Right kidney (tissue), 1 donor: Measurements from ENCODE around the gene DOCK9.

Experiments used
- DNase-seq: peaks from one replicate; pipeline ENCODE4 v3.0.0-alpha.2; 2016

The DOCK9 gene

DNA sequence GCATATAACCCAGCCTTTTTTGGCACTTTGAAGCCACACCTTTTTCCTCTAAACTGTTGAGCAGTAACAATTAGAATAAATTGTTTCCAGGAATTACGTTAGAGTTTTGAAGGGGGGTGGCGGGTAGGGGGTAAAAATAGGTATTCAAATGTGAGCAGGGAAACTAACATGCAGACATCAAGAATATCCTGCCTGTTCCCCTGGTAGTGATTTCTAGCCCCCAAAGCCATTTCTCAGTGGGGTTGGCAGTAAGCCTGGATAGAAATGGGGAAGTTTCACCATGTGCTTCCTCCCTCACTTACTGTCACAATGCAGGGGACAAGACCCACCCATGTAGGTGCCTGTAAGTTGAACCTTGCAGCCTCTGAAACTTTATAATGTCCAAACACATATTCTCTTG lies 3.8 kb downstream of the DOCK9 start:
- DNase-seq, result no peak

DNA sequence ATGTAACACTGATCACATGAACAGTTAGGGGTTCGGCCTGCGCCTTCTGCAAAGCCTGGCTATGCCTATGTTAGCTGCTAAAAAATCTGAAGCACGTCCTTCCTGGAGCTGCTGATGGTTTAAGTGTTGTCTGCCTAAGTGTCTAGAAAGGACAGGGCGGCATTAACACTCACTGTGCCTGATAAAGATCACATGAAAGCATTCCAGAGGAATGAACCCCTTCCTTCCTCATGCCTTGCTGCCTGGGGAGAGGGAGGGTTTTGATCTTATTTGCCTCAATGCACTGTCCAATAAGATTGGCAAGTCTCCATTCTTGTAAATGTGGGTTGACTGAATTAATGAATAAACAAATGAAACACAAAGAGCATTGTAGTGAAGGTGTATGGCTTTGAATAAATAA lies 5.2 kb downstream of the DOCK9 start:
- no peak for DNase-seq

DNA sequence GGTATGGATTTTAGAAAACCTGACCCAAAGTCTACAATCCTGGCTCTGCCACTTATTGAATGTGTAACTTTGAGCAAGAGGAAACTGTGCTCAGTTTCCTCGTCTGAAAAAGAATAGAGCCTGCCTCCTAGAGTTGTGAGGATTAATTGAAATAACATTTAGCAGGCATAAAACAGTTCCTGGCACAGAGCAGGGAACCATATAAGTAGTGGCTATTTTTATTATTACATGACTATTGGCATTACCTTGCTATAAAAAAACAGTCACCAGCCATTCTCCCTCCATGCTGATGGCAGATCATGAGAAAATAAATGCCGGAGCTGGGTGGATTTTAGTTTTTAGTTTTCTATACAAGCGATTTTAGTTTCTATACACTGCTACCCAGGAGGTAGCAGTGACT lies 5.8 kb downstream of the DOCK9 start:
- no peak for DNase-seq

DNA sequence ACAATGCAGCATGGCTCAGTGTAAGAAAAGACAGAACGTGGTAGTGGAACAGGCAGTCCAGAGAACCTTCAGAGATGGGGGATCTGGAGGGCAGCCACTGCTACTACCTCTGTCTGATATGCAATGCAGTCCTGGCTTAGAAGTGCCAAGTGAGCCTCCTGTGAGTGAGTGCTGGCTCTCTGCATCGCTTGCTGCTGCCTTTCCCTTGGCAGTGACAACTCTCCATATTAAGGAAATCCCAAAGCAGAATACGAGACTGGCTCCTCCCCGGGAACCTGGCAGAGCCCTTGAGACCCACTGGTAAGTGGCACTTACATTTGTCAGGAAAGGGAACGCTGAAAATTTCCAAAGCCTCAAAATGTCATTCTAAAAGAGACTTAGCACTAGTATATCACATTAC lies 7.5 kb downstream of the DOCK9 start:
- no peak for DNase-seq

DNA sequence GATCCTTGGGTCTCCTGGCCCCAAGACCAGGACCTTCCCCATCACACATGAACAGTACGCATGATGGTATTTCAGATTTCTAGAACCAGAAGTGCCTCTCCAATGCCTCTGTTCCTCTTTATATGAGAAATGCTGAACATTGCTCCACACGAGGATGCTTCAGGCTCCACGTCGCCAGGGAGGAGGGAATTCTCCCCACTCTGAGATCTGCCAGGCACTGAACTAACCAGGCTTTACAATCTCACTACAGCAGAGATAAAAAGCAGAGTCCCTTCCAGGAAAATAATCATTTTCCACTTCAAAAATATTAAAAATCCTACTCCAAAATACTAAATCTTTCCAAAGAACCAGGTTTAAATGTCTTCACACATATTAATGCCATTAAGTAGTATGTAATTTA lies 10.4 kb downstream of the DOCK9 start:
- no peak for DNase-seq

DNA sequence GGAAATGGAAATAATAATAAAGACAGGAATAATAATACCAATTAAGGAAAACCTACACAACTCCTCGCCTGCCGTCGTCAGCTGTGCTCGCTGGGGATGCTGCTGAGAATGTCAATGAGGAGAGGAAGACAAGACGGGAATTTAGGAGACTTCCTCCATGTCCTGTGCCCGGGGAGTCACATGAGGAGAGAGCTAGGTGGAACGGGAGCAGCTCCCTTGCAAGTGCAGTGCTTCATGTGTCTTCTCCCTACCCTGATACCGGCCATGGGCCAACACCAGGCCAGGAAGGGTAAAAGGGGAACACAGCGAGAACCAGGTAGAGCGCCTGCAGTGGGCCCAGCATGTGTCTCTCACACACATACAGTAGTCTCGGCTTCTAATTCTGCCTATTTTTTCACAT lies 11.8 kb downstream of the DOCK9 start:
- DNase-seq, result no peak

DNA sequence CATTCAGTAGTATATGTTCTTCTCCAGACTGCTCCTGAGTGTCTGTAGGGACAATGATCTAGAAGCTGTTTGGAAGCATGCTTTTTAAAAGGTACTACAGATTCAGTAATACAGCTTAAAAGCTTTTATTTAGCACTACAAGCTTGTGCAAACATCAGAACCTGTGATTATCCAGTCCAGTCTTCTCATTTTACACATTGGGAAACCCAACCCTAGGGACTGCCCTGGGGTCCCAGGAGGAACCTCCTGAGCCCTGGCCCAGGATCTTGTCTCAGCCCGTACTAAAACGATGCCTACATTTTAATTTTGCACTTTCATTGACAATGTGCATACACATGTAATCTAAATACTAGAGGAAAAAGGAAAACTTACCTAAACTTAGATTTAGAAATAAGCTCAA lies 12.5 kb downstream of the DOCK9 start:
- DNase-seq, result no peak

DNA sequence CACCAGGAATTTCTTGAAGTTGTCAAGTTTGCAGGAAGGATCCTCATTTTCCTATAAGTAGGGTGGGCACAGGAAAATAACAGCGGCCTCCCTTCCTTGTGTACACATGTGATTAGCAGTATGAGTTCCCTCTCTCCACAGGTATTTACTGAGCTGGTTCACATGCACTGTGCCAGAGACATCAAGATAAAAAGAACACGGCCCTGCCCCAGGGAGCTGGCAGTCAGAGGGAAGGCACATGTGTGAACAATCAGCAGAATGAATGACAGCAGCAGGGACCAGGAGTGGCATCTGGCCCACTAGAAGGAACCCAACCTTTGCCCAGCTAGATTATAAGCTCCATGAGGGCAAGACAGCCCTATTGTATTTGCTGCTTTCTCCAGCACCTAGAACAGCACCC lies 13.9 kb downstream of the DOCK9 start:
- DNase-seq, result no peak

DNA sequence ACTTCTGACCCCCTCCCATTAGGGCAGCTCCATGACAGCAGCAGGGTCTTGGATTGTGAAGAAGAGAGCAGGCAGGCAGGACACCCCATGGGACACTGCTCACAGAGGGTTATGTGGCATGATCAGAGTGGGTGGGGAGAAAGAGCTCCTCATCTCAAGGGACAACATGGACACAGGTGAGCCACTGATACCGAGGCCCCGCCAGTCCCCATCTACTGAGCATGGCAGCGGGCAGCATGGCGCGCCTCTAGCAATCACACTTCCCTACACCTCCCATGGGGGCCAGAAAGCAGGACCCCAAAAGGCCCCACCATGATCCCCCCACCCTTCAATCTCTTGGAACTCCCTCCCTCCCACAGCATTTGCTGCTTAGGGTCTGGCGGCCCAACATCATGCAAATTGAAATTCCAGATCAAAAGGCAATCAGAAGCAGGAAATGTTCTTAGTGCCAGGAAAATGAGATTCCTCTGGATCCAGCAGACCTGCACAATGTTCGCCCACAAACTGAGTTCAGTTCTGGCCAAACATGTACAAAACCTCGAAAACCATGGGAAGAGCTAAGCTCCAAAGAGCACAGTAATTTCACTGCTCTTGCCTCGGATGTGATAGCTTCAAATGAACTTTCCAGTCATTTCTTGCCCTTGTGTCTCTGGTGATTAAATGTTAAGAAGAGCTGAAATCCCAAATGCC lies 14.8 kb downstream of the DOCK9 start:
- no peak for DNase-seq

DNA sequence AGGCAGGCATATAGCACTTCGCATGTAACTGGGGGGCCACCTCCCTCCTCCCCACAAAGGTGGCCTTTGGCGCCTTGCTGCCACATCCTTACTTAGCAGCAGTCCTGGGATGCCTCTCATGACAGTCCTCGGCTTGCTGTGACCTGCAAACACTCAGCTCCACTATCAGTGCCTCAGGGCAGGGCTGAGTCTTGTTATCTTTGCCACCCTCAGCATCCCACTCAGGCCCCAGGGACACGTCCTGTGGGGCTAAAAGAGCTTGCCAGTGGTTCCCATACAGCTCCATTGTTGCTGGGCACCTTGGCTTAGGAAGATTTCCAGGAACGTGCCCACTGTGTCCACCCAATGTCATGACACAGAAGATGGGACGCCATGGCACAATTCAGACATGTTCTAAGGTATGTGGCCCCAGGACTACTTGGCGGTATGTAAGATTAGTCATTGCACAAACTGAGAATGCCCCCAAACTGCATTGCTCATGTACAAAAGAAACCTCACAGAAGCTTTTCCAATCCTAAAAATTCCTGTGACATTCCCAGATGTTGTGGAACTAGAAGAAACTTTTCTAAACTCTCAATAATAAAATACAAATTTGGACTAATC lies 16.3 kb downstream of the DOCK9 start:
- no peak for DNase-seq

DNA sequence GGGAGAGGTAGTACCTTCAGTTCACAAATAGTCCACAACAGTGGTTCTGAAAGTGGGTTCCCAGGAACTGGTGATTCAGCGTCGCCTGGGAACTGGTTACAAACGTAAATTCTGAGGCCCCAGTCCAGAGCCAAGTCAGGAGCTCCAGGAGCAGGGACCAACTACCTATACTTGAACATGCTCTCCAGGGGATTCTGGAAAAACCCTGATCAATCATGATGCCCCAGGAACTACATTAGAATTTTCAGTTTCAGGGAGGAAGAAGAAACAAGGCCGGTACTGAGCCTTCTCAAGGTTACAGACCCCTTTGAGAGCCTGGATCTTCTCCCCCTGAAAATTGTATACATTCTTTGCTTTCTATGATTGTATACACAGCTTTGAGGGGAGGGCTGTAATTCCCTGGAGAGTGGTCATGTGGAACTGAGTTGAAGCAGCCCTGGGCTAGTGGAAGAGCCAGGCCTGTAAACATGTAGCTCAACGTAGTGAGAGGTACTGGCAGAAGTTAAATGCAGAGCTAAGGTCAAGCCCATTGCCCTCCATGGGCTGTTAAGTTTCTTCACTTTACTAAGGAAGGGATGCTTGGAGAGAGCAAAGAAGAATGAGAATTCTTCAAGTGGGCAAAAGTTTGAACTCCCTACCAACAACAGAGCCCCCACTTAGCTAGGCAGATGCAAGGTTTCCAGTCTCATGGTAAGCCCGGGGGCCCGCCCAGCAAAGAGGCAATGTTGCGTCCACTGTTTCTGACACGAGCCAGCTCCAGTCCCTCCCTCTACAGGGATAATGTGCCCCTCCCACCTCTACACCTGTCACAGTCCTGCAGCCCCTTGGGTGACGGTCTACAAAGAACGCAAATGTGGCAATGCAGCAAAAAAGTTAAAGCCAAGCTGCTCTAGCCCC lies 17.0 kb downstream of the DOCK9 start:
- DNase-seq, result no peak

DNA sequence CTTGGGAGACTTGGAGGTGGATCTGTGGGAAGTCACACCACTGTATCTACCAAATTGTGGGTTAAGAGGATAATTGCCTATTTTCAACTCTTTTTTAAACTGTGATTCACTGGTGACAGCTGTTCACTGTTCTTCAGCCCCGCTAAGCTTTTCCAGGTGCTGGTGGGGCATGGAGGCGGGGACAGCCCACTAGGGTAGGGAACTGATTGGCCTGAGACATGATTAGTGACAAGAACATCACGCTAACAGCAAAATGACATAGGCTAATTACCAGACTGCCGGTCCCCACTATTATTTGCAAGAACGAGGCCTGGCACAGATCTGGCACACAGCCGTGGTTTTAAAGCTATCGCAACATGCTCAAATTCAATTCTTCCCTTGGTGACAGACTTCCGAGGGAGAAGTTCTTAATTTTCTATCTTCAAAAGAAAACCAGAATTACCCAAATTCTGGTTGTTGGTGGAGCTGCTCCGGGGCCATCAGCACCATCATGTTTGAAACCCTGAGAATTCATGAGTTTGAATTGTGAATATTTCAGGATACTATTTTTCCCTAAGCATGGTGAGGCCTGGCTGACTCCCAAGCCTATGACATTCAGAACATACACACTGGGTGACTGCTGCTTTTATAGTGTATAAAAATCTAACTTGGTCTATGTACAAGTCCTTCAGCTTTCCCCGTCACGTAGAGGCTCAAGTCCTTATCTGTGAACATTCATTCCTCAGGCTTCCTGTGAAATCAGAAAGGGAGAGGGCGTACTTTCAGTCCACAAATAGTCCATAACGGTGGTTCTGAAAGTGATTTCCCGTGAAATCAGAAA lies 17.9 kb downstream of the DOCK9 start:
- no peak for DNase-seq

DNA sequence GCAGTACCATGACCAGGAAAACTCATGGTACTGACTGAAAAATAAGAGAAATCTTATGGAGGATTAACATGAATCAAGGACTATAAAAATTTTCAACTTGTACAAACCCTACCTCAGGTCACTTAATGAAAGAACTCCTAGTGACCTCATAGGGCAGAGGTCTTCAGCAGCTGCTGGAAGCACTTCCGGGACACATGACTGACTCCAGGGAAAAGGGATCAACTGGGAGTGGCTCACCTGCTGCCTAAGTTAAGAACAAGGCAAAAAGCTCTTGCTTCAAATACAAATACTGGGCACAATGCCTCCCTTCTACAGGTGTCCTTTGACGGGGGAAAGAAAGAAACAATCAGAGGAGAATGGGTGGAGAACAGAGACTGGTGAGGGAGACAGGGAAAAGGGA lies 18.6 kb downstream of the DOCK9 start:
- DNase-seq, result no peak

DNA sequence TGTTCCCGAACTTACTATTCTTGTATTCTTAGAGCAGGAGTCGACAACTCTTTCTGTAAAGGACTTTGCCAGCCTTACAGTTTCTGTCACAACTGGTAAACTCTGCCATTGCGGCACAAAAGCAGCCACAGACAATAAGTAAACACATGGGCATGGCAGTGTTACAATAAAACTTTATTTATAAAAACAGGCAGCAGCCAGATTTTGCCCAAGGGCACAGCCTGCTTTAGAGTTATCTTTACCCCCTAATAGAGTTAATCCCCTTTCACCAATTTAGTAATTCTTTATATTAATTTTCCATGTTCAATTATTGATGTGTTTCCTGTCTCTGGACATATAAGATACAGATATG lies 19.4 kb downstream of the DOCK9 start:
- no peak for DNase-seq

DNA sequence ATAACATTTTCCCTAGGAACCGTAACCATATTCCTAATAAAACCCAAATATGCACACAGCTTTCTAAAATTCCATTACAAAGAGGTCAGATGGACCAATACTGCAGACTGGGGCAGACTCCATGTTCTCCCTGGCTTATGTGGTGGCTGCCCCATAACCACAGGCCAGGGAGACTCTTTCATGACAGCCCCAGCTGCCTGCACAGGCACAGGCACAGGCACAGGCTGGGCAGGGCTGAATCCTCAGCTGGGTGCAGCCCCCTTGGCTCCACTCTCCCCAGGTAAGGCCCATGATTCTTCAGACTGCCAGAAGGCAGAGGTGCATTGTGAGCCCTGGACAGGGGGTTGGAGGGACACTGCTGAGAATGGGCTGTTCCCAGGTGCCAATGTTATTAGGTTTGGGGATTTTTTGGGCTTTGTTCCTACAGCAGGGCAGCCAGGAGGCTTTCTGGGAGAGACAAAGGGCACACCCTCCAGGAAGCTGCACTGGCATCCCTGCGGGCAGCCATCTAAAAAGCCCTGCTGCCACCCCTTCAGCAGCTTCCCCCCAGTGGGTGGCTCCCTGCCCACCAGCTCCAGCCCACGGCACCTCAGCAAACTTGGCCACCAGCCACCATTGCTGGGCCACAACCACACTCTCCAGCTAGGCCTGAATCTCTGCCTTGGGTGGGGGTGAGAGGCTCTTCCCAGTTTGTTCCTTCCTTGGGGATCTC lies 20.0 kb downstream of the DOCK9 start:
- no peak for DNase-seq

DNA sequence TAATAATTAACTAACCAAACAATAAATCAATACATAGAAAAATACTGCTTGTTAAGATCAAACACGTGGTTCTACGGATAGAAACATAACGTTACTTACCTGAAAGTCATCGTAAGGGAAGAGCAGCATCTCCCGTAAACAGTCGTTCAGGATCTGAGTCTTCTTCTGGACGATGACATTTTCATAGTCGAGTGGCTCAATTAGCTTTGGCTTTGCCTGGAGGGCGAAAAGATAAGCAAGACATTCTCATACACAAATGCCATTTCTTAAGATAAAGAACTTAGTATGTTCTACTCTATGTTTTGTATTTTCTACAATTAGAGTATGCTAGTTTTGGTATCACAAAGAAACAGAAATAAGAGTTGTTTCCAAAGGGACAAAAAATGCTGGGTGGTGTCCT lies 22.5 kb downstream of the DOCK9 start:
- no peak for DNase-seq

DNA sequence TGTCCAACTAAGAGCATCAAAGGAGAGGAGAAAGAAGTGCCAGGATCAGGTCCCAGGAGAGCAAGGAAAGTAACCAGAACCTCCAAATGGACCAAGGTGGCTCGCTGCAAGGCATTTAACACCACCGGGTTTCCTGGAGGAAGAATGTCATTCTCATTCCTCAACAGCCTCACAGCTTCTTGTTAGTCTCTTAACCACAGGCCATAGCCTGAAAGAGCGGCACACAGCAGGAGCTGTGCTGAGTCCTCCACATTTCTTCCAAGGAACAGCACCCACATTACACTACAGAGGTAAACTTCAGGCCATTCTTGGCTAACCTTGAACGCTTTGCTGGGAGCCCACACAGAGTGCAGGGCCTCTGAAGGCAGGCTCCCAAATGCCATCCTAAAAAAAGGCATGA lies 23.6 kb downstream of the DOCK9 start:
- DNase-seq, result no peak

DNA sequence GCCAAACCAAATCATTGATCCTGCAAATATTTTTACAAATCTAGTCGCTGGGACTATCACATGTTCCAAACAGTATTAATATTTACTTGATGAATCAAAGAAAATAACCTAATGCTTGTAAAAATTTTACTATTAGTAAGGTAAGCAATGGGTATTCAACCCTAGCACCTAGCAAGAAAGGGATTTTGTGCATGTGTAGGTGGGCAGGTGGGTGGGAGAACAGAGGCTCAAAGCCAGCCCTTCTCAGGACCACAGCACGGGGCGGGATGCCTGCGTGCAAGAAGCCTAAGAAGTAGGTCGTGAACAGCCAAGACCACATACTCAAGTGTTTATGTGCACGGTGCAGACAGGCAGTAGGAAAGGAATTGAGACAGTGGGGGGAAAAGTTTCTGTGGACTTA lies 26.6 kb downstream of the DOCK9 start:
- no peak for DNase-seq

DNA sequence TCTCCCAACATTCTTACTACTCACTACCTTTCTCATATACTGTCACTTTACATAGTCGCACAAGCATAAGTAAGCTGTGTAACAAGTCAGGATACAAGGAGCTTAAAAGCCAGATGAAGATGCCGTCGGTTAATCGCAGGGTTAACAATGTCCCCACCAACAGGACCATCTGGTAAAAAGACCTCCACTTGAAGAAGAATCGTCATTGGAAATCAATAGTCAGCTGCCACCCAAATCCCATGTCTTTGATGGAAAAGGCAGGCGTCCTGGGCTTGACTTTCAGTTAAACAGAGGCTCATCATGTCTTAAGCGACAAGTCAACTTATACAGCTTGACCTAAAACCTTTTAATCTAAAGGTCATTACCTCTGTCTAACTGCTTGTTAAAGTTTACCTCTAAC lies 27.2 kb downstream of the DOCK9 start:
- DNase-seq, result no peak

DNA sequence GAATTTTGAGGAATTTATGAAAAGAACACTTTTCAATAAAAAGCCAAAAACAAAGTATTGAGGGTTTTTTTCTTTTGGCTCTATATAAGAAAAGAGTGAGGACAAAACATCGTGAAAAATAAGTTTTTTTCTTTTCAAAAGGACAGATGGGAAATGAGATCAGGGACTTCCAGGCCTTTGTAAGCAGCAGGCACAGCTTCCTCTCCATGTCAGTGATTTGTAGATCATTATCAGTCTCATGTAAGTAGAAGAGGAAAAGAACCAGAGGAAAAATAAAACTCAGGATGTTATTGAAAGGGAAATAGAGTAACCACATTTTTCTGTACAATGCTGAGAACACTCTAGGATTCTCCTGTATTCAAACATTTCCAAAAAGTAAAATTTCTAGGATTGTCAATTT lies 29.9 kb downstream of the DOCK9 start:
- no peak for DNase-seq

DNA sequence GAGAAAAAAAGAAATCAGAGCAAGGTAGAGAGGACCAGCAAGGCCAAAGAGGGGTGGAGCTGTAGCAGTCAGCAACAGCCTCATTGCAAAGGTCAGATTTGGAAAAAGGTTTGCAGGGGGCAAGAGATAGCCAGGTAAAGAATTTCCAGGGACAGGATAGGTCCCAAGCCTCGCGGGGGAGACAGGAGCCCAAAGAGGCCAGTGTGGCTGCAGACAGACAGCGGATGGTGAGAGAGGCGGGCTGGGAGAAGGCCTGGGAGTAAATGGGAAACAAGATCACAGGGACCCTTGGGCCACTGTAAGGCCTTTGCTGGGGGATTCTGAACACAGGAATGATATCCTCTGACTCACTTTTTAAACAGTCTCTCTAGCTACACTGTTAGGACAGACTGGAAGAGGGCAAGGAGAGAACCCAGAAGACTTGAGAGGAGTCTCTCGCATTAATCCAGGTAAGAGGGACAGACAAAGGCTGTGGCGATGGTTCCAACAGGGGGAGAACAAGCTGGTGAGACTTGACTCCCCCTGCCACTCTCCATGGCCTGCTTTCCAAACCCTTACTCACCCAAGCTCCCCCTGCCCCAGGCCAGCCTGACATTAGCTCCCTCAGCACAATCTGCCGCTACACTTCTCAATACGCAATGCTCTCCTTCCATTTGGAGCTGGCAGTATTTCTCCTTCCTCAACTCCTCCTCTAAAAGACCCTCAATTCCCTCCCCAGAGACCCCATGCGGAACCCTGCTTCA lies 31.8 kb downstream of the DOCK9 start:
- no peak for DNase-seq

DNA sequence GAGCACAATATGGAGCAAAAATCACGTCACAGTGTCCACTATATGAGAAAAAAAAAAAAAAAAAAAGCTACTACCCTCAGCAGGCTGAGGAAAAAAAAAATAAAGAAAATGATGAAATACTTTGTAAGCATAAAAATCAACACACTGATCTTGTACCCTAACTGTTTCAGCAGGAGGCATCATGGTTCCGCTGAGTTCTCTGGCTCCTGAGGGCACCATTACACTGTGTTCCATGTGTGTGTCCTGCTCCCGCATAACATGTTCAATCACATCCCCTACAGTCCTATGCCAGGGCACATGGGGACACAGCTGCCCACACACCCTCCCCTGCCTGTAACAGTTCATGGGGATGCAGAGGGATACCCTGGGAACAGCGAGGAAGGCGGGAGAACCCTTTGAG lies 33.5 kb downstream of the DOCK9 start:
- DNase-seq, result no peak
